Endothelial cell of umbilical vein (primary cell): ENCODE measurements around the gene NALCN. TPM values are rescaled to one million over a fixed set of nuclear protein-coding genes. Genes with fewer than 3 reads are reported as not detected.

ENCODE experiments used
- BruUV-seq: library from RNA; stranded (reverse); fragments of 400-500 nt; replicated peaks from 2 replicates; lab custom pipeline; 2021; lab: Mats Ljungman, UMichigan
- CTCF ChIA-PET: fragments of 300-600, 350-600 bp; sonication (Branson Sonifier 250); formaldehyde crosslinking; loops from one replicate; lab custom pipeline; 2021; ENCODE audit warnings: antibody characterized with exemption, inconsistent platforms; lab: Charles Lee
- POLR2A ChIA-PET: fragments of 300-600, 350-600 bp; sonication (Branson Sonifier 250); formaldehyde crosslinking; loops from one replicate; lab custom pipeline; 2021; ENCODE audit warnings: antibody characterized with exemption, inconsistent platforms; lab: Charles Lee
- DNase-seq: peaks from one replicate; pipeline ENCODE4 v3.0.0-alpha.2; 2011; ENCODE audit warnings: low read depth, low spot score
- FAIRE-seq: peaks from 2 replicates; lab custom pipeline; 2011; peaks lifted over from hg19 to GRCh38; lab: Jason Lieb, UNC
- H2AFZ ChIP-seq: 2 replicates; pipeline ENCODE4 v1.6.0; 2012; ENCODE audit warnings: low read depth, low read length, control low read depth, inconsistent platforms
- H3K27ac ChIP-seq: 2 replicates; pipeline ENCODE4 v1.5.1; 2011; ENCODE audit warnings: low read depth, mild to moderate bottlenecking, control low read depth, low read length, moderate library complexity; ENCODE audit not compliant: insufficient read depth
- H3K27me3 ChIP-seq, 2 experiments: 2 replicates each; pipeline versions ENCODE4 v1.6.0 to v1.6.1; 2011; ENCODE audit warnings: low read length in 2 of 2, mixed read lengths in 1 of 2; ENCODE audit not compliant: control insufficient read depth in 2 of 2, insufficient read depth in 2 of 2
- H3K36me3 ChIP-seq, 2 experiments: 2 replicates in 1 of 2; 3 replicates in 1 of 2; pipeline ENCODE4 v1.5.1; 2011; ENCODE audit warnings: low read length in 2 of 2, mild to moderate bottlenecking in 1 of 2, moderate library complexity in 1 of 2; ENCODE audit not compliant: control insufficient read depth in 2 of 2, insufficient read depth in 2 of 2; ENCODE audit errors: extremely low read depth in 1 of 2
- H3K4me1 ChIP-seq: 3 replicates; pipeline ENCODE4 v1.5.1; 2011; ENCODE audit warnings: mild to moderate bottlenecking, low read length; ENCODE audit not compliant: control insufficient read depth, insufficient read depth; ENCODE audit errors: extremely low read depth
- H3K4me2 ChIP-seq: 2 replicates; pipeline ENCODE4 v1.6.1; 2011; ENCODE audit warnings: low read length, control low read depth, mixed read lengths; ENCODE audit not compliant: insufficient read depth
- H3K4me3 ChIP-seq, 3 experiments: fragments of 200-600 bp in 1 of 3; sonication (generic), shearing (Covaris generic) in 1 of 3; replicated peaks in 1 of 3; 2 replicates each; pipeline ENCODE4 v1.5.1; 2011 to 2016; ENCODE audit warnings: control low read depth in 3 of 3, low read length in 3 of 3, mild to moderate bottlenecking in 2 of 3, inconsistent platforms in 1 of 3, low read depth in 1 of 3, moderate library complexity in 1 of 3; ENCODE audit not compliant: insufficient read depth in 1 of 3
- H3K79me2 ChIP-seq: 2 replicates; pipeline ENCODE4 v1.6.0; 2012; ENCODE audit warnings: low read length, inconsistent platforms; ENCODE audit not compliant: control insufficient read depth, insufficient read depth
- H3K9ac ChIP-seq: replicated peaks from 2 replicates; pipeline ENCODE3; 2011; ENCODE audit warnings: low read length, control low read depth; ENCODE audit not compliant: insufficient read depth; ENCODE audit errors: extremely low read depth
- H3K9me1 ChIP-seq: replicated peaks from 3 replicates; pipeline ENCODE4 v1.6.0; 2011; ENCODE audit warnings: mild to moderate bottlenecking, low read length; ENCODE audit not compliant: control insufficient read depth, insufficient read depth; ENCODE audit errors: extremely low read depth
- H3K9me3 ChIP-seq: replicated peaks from 2 replicates; pipeline ENCODE4 v1.5.1; 2012; ENCODE audit warnings: low read length, inconsistent platforms; ENCODE audit not compliant: control insufficient read depth, insufficient read depth
- H4K20me1 ChIP-seq: replicated peaks from 2 replicates; pipeline ENCODE3; 2011; ENCODE audit warnings: mild to moderate bottlenecking, low read length; ENCODE audit not compliant: control insufficient read depth, insufficient read depth; ENCODE audit errors: extremely low read depth
- EZH2 ChIP-seq: IDR thresholded peaks from 2 replicates; pipeline ENCODE4 v1.6.1; 2012; ENCODE audit warnings: borderline replicate concordance, low read depth, mild to moderate bottlenecking, moderate library complexity, low read length, inconsistent platforms; ENCODE audit not compliant: severe bottlenecking
- FOS ChIP-seq: IDR thresholded peaks from 2 replicates; pipeline ENCODE4 v1.6.1; 2011; ENCODE audit warnings: mild to moderate bottlenecking, low read length, moderate library complexity, borderline replicate concordance; ENCODE audit not compliant: insufficient read depth
- GATA2 ChIP-seq: IDR thresholded peaks from 2 replicates; pipeline ENCODE4 v1.7.0; 2011; ENCODE audit warnings: low read depth, mild to moderate bottlenecking, moderate library complexity, mixed read lengths, low read length; ENCODE audit not compliant: insufficient read length, insufficient read depth
- JUN ChIP-seq: IDR thresholded peaks from 2 replicates; pipeline ENCODE4 v1.6.1; 2011; ENCODE audit warnings: borderline replicate concordance, low read depth; ENCODE audit not compliant: insufficient read length, insufficient read depth
- MAX ChIP-seq: IDR thresholded peaks from 2 replicates; pipeline ENCODE4 v1.6.1; 2011; ENCODE audit not compliant: insufficient read depth, insufficient read length
- MYC ChIP-seq: IDR thresholded peaks from one replicate; pipeline ENCODE4 v1.6.1; 2011; ENCODE audit warnings: mild to moderate bottlenecking, low read depth, low read length
- POLR2A ChIP-seq: IDR thresholded peaks from 2 replicates; pipeline ENCODE4 v1.6.1; 2012; ENCODE audit warnings: low read depth, mild to moderate bottlenecking, control low read depth, low read length
- POLR2AphosphoS5 ChIP-seq: IDR thresholded peaks from 2 replicates; pipeline ENCODE4 v1.6.1; 2012; ENCODE audit warnings: low read depth, mild to moderate bottlenecking, control low read depth, low read length, moderate library complexity; ENCODE audit not compliant: insufficient read depth
- dilution Hi-C: fragments of 300-500 bp; cut with MboI; formaldehyde crosslinking; loops from one replicate; pipeline ENCODE4 v1.15.0; 2019; ENCODE audit warnings: low sequenced_read_pairs; ENCODE audit not compliant: extremely low pct_ligation_motif_present
- intact Hi-C: fragments of 100-400 bp; cut with micrococcal nuclease; formaldehyde crosslinking; loops from one replicate; pipeline ENCODE4 v1.10.0; 2022
- polyA plus RNA-seq, 4 experiments: library from polyadenylated mRNA; depleted of rRNA in 3 of 4; stranded (reverse) in 3 of 4; unstranded in 1 of 4; fragments of >200 nt; gene quantifications; 2 replicates each; pipeline versions ENCODE4 v1.2.1 to v1.2.3, GENCODE V29; 2011 to 2012; ENCODE audit warnings: missing spikeins in 1 of 4
- total RNA-seq: library from RNA; stranded (reverse); gene quantifications from 2 replicates; pipeline ENCODE4 v1.2.3, GENCODE V29; 2021
- TF ChIP-seq, protein P1 (sequence below), 2 donors: IDR thresholded peaks; 1 replicate in 1 of 2; 2 replicates in 1 of 2; pipeline ENCODE4 v1.5.1; 2011; ENCODE audit warnings: low read length in 2 of 2, mild to moderate bottlenecking in 2 of 2, moderate library complexity in 2 of 2, control low read depth in 1 of 2, inconsistent platforms in 1 of 2, low read depth in 1 of 2; ENCODE audit not compliant: insufficient read depth in 1 of 2; ENCODE audit errors: extremely low read depth in 1 of 2

Gene NALCN
- total and polyA plus RNA-seq, 2 donors (not counting 3 experiments of a cell fraction or from before 2014, with no cell fraction given) = 3.3 to 4.4 TPM

DNA sequence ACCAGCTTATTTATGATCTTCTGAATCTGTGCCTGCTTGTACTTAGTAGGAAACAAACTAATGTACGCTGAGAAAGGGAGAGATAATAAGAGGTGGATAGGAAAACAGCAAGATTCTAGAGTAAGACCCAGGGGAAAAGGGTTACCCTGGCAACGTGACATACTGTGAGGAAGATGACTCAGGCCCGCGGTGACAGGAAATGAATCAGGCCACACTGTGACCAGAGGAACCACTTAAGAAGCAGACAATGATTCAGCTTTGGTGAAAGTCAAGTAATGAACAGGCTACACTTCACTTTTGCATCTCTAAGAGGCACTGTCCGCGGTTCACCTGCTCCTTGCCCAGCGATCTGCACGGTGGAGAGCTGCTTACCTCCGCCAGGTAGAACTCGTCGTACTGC is 158.2 kb downstream of the NALCN start:
- no TSS peak for BruUV-seq
- peak overlapping the region; percentile 13 for H2AFZ ChIP-seq
- CTCF ChIA-PET = interaction anchor here (0.6 to 1.2 kb wide), 2 partner anchors 9 to 31 kb away, joined by 3 read pairs; no protein-coding TSS in a partner anchor
- intact Hi-C loops = loop anchor here (1.0 kb wide), 1 partner anchor 47 kb away; no protein-coding TSS in a partner anchor
- H3K4me2 ChIP-seq = peak overlapping the region; percentile 39
- H3K9me3 ChIP-seq = no peaks in the 10 kb centered on the region
- no peaks in the 10 kb centered on the region for H3K27me3 ChIP-seq
- dilution Hi-C loops = no loop called here
- FAIRE-seq (peak; percentile 94), DNase-seq (peak; percentile 84)
- no peaks in the 10 kb centered on the region for H3K36me3 ChIP-seq
- POLR2A ChIA-PET = no interaction called here
- H3K4me3 ChIP-seq = no peak overlapping the region
- TF ChIP-seq GATA2 (peak; percentile 10), FOS (peak; percentile 99), POLR2AphosphoS5 (peak; percentile 62), JUN (peak; percentile 99), POLR2A (no peak), MYC (no peak)
- no peaks in the 10 kb centered on the region for H3K9me1 ChIP-seq
- H3K9ac ChIP-seq = peak overlapping the region; percentile 10
- H4K20me1 ChIP-seq = no peaks in the 10 kb centered on the region
- peak overlapping the region; percentile 72 for H3K27ac ChIP-seq
- peaks cover 9% of the 10 kb centered on the region for H3K4me1 ChIP-seq
- no peaks in the 10 kb centered on the region for H3K79me2 ChIP-seq

DNA sequence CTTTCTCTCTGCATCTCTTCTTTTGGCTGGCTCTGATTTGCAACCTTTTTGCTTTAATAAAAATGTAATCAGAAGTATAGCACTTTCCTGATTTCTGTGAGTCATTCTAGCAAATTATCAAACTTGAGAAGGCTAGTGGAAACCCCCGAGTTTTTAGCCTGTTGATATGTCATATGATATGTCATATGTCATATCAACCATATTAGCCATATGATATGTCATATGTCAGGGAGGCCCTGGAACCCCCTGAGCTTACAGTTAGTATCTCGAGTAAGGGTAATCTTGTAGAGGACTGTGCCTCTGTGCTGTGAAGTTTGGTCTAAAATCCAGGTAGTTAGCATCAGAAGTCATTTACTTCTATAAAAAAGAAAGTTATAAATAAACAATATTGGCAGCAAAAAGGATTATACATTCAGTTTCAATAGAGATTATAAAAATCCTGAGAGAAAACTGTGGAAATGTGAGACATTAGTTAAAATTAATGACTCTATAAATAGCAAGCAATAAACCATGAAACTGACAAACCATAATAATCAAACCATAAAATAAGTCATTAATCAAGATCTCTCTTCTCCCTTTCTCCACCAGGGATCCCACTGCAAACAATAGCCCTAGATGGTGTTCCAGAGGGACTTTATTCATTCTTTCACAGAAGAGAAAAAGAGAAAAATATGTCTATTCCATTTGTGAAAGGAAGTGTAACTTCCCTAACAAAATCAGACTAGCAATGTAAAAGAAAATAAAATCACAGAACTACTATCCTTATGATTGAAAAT is 167.4 kb downstream of the NALCN start:
- no peaks in the 10 kb centered on the region for H4K20me1 ChIP-seq
- DNase-seq (no peak), FAIRE-seq (no peak)
- no peak overlapping the region for H3K4me3 ChIP-seq
- TF ChIP-seq POLR2AphosphoS5 (no peak), EZH2 (no peak), MAX (no peak), GATA2 (no peak), JUN (no peak), POLR2A (no peak), FOS (no peak), MYC (no peak)
- TF ChIP-seq, protein P1, sequence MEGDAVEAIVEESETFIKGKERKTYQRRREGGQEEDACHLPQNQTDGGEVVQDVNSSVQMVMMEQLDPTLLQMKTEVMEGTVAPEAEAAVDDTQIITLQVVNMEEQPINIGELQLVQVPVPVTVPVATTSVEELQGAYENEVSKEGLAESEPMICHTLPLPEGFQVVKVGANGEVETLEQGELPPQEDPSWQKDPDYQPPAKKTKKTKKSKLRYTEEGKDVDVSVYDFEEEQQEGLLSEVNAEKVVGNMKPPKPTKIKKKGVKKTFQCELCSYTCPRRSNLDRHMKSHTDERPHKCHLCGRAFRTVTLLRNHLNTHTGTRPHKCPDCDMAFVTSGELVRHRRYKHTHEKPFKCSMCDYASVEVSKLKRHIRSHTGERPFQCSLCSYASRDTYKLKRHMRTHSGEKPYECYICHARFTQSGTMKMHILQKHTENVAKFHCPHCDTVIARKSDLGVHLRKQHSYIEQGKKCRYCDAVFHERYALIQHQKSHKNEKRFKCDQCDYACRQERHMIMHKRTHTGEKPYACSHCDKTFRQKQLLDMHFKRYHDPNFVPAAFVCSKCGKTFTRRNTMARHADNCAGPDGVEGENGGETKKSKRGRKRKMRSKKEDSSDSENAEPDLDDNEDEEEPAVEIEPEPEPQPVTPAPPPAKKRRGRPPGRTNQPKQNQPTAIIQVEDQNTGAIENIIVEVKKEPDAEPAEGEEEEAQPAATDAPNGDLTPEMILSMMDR (IDR thresholded peaks at IDR 0.05; ENCODE audit: extremely low read depth in 1 of 2, insufficient read depth in 1 of 2, low read depth in 1 of 2, low read length in 2 of 2) = no peak
- H3K36me3 ChIP-seq = no peaks in the 10 kb centered on the region
- H3K9ac ChIP-seq = no peak overlapping the region
- no peaks in the 10 kb centered on the region for H3K79me2 ChIP-seq
- H3K9me3 ChIP-seq = no peaks in the 10 kb centered on the region
- BruUV-seq = no TSS peak
- intact Hi-C loops (no loop called here), dilution Hi-C loops (no loop called here)
- ChIA-PET POLR2A (no interaction called here), CTCF (no interaction called here)
- no peaks in the 10 kb centered on the region for H3K27me3 ChIP-seq
- no peaks in the 10 kb centered on the region for H3K9me1 ChIP-seq
- H3K27ac ChIP-seq = no peak overlapping the region
- no peaks in the 10 kb centered on the region for H3K4me1 ChIP-seq
- no peak overlapping the region for H3K4me2 ChIP-seq
- H2AFZ ChIP-seq = no peak overlapping the region
